NCI-H128 (cell line): ENCODE data around the gene WDR59.
"Not testable (repeated sequence)": the region's sequence is repeated elsewhere in the genome, so short reads cannot be mapped to it uniquely, and the experiment has no call there.

Experiments
- DNase-seq: peaks from one replicate; lab custom pipeline; 2025; ENCODE audit not compliant: unreplicated experiment; lab: John Stamatoyannopoulos, UW

WDR59 gene

DNA sequence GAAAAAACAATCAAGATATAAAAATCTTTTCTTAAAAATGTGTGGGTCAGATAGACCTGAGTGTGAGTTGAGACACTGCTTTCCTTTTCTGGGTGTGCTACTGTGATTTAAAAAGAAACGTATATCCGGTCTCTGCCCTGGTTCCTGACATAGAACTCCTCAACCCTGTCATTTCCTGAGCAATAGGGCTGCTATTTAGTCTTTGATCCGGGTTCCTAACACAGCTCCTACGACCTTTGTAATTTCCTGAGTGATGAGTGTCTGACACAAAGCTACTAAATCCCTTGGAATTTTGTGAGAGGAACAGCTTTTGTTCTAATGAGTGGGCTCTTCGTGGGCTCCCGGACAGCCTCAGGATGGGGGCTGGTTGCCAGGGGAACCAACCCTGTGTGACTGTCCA lies 116.4 kb downstream of the WDR59 start:
- DNase-seq, result no peak

DNA sequence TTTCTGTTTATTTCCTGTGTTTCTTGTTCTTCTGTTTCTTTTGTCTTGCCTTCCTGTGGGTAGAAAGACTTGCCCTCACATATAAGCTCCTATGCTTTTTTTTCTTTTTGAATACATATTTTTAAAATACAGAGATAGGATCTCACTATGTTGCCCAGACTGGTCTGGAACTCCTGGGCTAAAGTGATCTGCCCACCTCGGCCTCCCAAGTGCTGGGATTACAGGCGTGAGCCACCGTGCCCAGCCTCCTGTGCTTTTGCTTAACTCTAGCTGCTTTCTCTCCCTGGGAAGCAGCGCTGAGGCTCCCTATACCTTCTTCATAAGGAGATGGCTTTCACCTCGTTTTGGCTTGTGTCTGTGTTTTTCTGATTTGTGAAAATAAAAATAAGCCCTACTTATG lies 116.9 kb downstream of the WDR59 start:
- no peak for DNase-seq

DNA sequence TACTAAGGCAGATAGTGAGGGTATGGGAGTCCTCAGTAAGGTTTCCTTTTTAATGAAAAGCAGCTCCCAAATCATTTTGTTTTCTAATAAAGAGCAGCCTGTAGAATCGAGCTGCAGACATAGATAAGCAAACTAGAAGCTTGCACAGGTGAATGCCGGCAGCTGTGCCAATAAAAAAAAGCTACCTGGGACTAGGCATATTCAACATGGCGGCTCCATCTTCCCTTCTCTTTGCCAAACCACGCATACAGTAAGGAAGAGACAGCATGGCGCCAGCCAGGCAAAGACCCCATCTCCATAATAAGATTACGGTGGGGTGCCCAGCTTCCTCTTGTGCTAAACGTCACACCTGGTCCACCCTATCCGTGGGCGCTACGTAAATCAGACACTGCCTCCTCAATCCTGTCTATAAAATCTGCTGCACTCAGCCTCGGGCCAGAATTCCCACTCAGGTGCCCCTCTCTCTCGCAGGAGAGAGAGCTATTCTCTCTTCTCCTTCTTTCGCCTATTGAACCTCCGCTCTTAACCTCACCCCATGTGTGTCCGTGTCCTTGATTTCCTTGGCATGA lies 117.6 kb downstream of the WDR59 start:
- no peak for DNase-seq

DNA sequence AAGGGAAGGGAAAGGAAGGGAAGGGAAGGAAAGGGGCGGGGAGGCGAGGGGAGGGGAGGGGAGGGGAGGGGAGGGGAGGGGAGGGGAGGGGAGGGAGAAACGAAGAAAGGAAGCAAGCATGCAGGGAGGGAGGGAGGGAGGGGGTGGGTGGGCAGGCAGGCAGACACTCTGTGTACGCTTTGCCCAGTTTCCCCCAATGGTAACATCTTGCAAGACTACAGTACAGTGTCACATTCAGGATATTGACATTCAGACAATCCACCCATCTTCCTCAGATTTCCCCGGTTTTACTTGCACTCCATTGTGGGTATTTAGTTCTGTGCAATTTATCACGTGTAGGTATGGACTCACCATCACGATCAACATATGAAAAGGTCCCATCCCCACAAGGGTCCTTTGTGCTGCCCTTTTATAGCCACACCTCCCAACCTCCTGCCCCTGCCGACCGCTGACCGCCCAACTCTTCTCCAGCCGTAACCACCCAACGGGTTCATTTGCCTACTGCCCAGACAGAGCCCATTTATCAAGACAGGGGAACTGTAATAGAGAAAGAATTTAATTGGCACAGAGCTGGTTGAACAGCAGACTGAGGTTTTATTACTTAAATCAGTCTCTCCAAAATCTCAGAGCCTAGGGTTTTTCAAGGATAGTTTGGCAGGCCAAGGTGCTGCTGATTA lies 118.9 kb downstream of the WDR59 start:
- no peak for DNase-seq

DNA sequence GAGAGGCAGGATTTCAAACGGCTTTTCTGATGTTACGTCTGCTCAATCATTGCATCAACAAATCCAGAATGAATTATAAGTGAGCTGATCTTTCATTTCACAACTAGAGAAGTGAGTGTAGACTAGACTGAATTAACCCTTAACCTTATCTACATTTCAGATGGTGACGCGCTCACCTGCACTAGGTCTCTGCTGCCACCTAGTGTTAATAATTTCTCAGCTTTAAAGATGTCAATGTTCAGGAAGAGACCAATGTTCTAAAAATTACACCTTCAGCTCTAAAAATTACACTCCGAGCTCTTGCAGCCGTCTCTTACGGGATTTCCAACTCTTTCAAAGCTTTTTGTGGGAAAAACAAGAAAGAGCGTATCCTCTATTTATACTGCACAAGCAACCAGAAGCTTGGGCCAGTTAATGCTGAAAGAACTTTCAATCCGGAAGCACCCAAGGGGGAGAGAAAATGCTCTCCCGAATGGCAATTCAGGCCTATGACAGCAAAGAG lies 122.1 kb downstream of the WDR59 start:
- no peak for DNase-seq

DNA sequence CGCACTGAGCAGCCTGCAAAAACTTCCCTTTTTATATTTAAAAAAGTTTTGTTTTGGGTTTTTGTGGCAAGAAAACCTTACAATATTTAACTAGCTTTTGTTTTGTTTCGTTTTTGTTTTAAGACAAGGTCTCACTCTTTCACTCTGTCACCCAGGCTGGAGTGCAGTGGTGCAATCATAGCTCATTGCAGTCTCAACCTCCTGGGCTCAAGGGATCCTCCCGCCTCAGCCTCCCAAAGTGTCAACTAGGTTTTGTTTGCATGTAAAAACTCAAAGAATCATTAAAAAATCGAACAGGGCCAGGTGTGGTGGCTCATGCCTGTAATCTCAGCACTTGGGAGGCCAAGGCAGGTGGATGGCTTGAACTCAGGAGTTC lies 132.4 kb downstream of the WDR59 start:
- no peak for DNase-seq

DNA sequence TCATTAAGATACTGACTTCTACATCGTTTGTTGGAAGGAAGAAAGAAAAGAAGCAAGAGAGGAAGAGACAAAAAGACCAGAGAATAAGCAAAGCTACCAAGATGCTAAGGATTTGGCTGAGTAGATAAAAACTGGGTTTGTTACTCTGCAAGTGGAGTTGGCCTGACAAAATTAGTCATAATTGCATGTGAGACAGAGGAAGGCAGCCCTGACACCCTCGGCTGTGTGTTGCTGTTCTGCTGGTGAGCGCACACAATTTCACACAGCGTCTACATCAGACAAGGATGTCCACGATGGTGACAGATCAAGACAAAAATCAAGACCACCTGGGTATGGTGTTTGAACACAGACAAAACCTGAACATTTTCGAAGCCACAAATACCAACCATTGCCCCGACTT lies 134.9 kb downstream of the WDR59 start:
- DNase-seq, result no peak

DNA sequence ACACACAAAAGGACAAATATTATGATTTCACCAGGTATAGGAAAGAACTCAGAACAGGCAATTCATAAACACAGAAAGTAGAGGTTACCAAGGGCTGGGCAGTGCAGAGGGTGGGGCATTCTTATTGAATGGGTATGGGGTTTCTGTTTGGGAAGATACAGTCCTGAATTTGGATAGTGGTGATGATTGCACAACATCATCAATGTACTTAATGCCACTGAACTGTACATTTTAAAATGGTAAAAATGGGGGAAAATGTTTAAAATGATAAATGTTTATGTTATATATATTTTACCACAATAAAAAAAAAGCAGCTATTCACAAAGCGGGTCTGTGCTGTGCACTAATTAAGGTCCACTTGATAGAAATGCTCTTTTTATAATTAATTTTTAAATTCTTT lies 137.7 kb downstream of the WDR59 start:
- DNase-seq, result no peak

DNA sequence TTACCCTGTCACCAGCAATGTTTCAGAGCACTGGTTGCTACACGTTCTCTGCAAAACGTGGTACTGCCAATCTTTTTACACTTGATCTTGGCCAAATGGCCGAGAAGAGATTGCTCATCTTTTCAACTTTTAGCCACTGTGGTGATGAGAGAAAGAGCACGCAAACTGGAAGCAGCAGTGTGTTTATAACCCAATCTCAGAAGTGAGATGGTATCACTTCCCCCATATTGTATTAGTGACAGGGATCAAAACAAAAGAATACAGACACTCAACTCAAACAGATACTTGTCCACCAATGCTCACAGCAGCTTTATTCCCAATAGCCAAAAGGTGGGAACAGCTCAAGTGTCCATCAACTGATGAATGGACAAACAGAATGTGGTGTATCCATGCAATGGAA lies 138.2 kb downstream of the WDR59 start:
- DNase-seq, result no peak

DNA sequence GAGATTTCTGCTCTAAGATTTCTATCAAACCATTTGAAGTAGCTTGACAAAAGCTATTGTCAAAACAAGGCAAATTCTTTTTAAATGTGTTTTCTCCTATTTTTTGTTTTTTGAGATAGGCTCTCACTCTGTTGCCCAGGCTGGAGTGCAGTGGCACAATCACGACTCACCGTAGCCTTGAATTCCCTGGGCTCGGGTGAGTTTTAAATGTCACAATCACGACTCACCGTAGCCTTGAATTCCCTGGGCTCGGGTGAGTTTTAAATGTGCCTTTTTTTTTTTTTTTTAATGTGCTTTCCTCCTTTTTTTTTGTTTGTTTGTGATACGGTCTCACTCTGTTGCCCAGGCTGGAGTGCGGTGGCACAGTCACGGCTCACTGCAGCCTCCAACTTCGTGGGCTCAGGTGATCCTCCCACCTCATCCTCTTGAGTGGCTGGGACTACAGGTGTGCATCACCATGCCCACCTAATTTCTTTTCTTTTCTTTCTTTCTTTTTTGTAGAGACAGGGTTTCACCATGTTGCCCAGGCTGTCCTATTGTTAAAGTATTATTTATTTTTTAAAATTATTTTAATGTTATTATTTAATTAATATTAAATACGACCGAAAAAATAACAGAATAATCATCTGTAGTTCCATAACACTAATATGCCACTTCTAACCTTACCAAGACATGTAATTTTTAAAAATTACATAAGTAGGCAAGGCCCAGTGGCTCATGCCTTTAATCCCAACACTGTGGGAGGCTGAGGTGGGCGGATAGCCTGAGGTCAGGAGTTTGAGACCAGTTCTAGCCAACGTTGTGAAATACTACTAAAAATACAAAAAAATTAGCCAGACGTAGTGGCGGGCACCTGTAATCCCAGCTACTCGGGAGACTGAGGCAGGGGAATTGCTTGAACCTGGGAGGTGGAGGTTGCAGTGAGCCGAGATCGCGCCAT lies 140.6 kb downstream of the WDR59 start:
- no peak for DNase-seq

DNA sequence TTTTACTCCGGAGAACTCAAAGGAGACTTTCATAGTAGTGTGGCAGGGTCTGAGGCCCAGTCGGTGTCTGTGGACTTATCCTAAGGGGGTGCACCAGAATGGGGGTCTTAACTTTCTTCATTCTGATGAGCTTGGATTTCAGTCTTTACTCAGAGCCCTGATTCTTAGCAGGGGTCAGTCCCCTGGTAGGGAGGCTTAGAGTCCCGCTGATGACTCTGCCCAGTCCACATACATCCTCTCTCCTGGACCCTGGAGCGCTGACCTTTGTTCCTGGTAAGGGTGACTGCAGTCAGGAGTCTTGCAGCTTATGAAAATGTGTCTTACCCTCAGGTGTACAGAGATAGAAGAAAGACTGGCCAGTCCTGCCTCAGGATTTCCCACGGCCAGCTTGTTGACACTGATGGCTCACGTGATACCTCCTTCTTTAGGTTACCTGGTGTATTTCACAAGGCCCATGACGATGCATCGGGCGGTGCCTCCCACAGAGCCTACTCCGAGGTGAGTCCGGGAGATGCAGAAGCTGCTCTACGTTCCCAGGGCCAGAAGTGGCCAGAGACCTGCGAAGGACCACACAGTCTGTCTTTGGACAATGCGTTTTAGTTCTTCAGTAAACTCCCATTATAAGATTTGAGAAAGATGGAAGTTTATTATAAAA lies 141.4 kb downstream of the WDR59 start:
- DNase-seq, result not testable (repeated sequence)

DNA sequence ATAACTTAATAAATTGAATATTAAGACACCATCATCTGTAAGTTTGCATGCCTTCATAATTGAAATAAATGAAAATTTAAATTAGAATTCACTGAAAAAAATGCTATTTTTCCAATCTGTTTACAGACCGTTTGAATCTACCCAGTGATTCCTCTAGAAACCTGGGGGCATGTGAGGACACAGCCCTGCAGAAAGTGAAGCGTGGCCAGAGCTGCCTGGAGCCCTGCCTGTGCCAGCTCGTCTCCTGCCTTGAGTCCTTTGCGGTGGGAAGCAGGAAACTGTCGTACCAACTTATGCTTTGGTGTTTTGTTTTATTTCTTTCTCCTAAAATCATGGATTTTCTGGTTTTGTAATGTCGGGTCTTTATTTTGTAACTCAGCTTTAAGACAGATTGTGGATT lies 142.5 kb downstream of the WDR59 start:
- DNase-seq, result no peak

DNA sequence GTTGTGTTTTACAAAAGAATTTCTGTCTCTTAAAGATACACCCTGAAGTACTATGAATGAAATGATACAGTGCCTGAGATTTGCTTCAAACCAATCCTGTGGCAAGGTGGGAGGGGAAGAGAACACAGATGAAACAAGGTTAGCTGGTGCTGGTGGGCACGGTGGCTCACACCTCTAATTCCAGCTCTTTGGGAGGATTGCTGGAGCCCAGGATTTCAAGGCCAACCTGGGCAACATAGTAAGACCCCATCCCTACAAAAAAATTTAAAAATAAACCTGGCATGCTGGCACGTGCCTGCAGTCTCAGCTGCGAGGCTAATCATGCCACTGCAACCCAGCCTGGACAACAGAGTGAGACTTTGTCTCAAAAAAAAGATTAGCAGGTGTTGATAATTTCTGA lies 143.0 kb downstream of the WDR59 start:
- DNase-seq, result no peak

DNA sequence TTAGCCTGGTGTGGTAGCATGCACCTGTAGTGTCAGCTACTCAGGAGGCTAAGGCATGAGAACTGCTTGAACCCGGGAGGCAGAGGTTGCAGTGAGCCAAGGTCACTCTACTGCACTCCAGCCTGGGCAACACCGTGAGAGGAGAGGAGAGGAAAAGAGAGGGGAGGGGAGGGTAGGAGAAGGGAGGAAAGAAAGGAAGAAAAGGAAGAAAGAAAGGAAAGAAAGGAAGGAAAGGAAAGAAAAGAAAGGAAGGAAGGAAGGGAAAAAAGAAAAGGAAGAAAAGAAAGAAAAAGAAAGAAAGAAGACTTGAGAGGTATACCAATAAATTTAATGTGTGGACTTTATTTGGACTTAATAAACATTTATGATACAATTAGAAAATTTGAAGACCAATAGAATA lies 143.5 kb downstream of the WDR59 start:
- no peak for DNase-seq

DNA sequence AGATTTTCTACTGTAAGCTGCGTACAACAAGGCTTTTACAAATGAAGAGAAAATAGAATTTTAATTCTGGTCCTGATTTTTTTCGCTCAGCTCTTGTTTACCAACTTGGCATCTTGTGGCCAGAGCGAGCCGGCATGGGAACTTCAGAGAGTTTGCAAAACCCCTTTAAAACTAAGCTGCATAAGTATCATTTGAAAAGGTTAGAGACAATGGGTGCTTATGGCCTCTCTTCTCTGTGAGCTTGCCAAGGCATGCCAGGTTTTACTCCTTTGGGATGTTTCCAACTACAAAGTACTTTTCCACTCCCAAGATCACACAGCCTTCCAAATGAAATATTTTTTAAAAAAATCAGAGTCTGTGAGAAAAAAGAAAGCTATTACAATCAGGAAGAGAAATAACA lies 147.9 kb downstream of the WDR59 start:
- DNase-seq, result peak; percentile 2

DNA sequence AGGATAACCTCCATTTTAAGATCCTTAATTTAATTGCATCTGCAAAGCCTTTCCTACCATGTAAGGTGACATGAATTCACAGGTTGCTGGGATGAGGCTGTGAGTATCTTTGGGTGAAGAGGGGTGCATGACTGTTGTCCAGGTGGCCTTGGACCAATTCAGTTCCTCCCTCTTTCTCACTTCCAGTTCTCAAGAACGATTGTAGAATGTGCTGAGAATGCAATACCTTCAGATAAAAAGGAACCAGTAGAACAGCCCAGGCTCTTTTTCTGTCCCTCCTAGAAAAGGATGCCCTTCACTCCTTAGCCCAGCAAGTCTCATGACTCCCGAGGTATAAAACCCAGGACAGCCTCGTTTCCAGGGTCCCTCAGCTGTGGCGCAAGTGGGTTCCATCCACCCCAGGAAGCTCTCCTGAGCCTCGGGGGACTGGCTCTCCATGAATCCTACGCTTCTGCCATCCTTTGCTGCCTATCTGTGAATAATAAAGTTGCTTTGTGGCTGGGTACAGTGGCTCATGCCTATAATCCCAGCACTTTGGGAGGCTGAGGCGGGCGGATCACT lies 148.7 kb downstream of the WDR59 start:
- DNase-seq, result no peak

DNA sequence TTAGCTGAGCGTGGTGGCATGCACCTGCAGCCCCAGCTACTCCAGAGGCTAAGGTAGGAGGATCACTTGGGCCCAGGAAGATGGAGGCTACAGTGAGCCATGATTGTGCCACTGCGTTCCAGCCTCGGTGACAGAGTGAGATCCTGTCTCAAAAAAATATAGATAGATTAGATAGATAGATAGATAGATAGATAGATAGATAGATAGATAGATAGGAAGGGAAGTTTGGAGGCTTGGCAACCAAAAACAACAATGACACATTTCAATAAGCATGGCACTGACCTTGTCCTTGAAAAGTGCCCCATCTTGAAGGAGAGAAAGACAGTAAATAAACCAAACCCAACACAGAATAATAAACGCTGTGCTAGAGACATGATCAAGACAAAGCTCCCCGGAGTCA lies 152.7 kb downstream of the WDR59 start:
- no peak for DNase-seq

DNA sequence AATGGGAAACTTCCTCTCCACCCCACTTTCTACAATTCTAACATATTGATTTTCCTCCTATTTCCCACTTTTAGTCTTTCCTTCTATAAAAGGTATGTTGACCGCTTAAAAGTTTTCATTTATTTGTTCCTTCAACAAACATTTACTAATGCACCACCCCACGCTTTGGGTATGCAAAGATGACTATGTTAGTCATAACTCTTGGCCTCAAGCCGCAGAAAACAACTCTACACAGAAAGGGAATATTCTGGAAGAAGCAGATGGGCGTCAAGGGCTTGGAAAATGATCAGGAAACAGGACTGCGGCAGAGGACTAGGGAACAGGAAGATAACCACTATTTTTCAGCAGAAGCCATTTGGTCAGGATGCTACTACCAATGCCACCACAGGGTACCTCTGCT lies 153.5 kb downstream of the WDR59 start:
- DNase-seq, result no peak

DNA sequence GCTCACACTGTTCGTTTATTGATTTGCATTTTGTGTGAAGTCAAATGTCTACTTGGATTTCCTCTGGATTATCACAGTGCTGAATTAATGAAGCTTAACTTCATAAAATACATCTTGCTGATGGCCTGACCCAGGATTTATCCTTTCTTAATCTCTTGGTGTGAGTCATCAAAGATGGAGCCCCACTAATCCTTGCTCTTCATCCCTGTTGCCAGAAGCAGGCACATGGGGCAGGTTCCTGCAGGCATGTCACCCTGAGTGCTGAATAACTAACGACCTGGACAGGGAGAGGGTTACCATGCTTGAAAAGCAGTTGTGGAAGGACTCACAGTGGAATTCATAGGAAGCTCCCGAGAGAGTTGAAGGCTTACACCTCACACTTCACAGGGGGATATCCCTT lies 154.3 kb downstream of the WDR59 start:
- DNase-seq, result no peak

DNA sequence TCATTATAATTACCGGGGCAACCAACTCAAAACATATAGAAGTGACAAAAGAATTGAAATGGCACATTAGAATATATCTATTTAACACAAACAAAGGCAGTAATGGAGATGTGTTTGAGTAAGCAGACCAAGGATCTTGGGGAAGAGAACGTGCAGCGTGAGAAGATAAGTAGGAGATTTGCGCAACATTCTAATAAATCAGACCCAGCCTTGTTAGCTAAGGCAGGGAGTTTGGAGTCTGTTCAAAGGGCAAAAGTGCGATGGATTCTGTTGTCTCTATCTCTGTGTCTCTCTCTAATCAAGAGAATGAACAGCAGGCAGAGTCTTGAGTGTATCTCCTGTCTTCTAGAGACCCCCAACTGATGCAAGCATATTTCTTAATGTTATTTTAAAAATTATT lies 155.3 kb downstream of the WDR59 start:
- DNase-seq, result no peak

DNA sequence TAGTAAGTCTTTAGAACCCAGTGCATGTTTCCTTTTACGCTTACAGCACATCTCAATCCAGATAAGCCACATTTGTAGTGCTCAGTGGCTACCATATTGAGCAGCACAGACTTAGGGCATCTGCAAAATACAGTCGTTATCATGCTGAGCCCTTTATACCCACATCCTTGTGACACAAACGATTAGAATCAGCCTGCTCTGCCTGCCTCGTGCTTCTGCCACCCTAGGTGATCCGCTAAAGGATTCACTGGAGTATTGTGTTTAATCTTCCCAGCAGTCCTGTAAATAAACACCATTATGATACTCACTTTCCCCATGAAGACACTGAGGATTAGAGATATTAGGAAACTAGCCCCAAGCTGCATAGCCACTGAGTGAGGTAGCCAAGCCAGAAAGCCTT lies 159.0 kb downstream of the WDR59 start:
- no peak for DNase-seq
